CD8-positive, alpha-beta memory T cell (primary cell): ENCODE results near the gene STAP2. TPM values are rescaled to one million over a fixed set of nuclear protein-coding genes. Genes with fewer than 3 reads are reported as not detected.
A peak's percentile ranks its signal among the peaks of the same experiment; 100 is the strongest.
"Not testable (repeated sequence)": the region's sequence is repeated elsewhere in the genome, so short reads cannot be mapped to it uniquely, and the experiment has no call there.

ENCODE experiments used
- CTCF ChIA-PET: fragments of 350-600 bp; sonication (Branson Sonifier 250); formaldehyde crosslinking; loops from one replicate; lab custom pipeline; 2021; ENCODE audit warnings: antibody characterized with exemption; lab: Charles Lee
- POLR2A ChIA-PET: fragments of 350-600 bp; sonication (Branson Sonifier 250); formaldehyde crosslinking; loops from one replicate; lab custom pipeline; 2021; ENCODE audit warnings: antibody characterized with exemption; lab: Charles Lee
- DNase-seq, 5 donors: peaks; one replicate each; pipeline versions ENCODE4 v3.0.0 to v3.0.0-alpha.2; 2020 to 2022; ENCODE audit warnings: mixed read lengths in 1 of 5
- H3K27ac ChIP-seq: one replicate; pipeline ENCODE4 v1.7.0; 2013; ENCODE audit warnings: low read depth, mild to moderate bottlenecking, low read length, moderate library complexity
- H3K27me3 ChIP-seq: 2 replicates; pipeline ENCODE4 v1.7.0; 2013; ENCODE audit warnings: low read length, mild to moderate bottlenecking; ENCODE audit not compliant: insufficient read depth, poor library complexity, severe bottlenecking
- H3K36me3 ChIP-seq: 2 replicates; pipeline ENCODE4 v1.7.0; 2013; ENCODE audit warnings: mild to moderate bottlenecking, low read length, moderate library complexity; ENCODE audit not compliant: insufficient read depth
- H3K4me1 ChIP-seq: 2 replicates; pipeline ENCODE4 v1.7.0; 2013; ENCODE audit warnings: mild to moderate bottlenecking, low read length, moderate library complexity; ENCODE audit not compliant: insufficient read depth
- H3K4me3 ChIP-seq: 2 replicates; pipeline ENCODE4 v1.7.0; 2013; ENCODE audit warnings: mild to moderate bottlenecking, low read length
- H3K9me3 ChIP-seq: 2 replicates; pipeline ENCODE4 v1.7.0; 2013; ENCODE audit warnings: mild to moderate bottlenecking, low read length
- H3K27ac Mint-ChIP-seq, 8 donors: one replicate each; pipeline ENCODE4 v1.8.0; 2020 to 2021; ENCODE audit warnings: mixed read lengths in 8 of 8, mild to moderate bottlenecking in 6 of 8, inconsistent platforms in 3 of 8, moderate library complexity in 3 of 8
- H3K27me3 Mint-ChIP-seq, 2 donors: one replicate each; pipeline ENCODE4 v1.8.0; 2020 to 2021; ENCODE audit warnings: mixed read lengths in 2 of 2, mild to moderate bottlenecking in 1 of 2, moderate library complexity in 1 of 2
- H3K36me3 Mint-ChIP-seq, 3 donors: one replicate each; pipeline ENCODE4 v1.8.0; 2020 to 2021; ENCODE audit warnings: mixed read lengths in 3 of 3, inconsistent platforms in 1 of 3, mild to moderate bottlenecking in 1 of 3
- H3K4me1 Mint-ChIP-seq, 3 donors: one replicate each; pipeline ENCODE4 v1.8.0; 2020 to 2021; ENCODE audit warnings: mixed read lengths in 3 of 3, inconsistent platforms in 1 of 3, mild to moderate bottlenecking in 1 of 3
- H3K4me3 Mint-ChIP-seq, 7 donors: one replicate each; pipeline ENCODE4 v1.8.0; 2020 to 2021; ENCODE audit warnings: mixed read lengths in 7 of 7, mild to moderate bottlenecking in 6 of 7, moderate library complexity in 4 of 7, inconsistent platforms in 2 of 7
- H3K9me3 Mint-ChIP-seq, 5 donors: one replicate each; pipeline ENCODE4 v1.8.0; 2020 to 2022; ENCODE audit warnings: mixed read lengths in 5 of 5, mild to moderate bottlenecking in 3 of 5, moderate library complexity in 2 of 5, inconsistent platforms in 1 of 5
- polyA plus RNA-seq: library from polyadenylated mRNA; unstranded; fragments of 300-500 nt; fragmentation: Illumina TruSeq; gene quantifications from one replicate; pipeline ENCODE4 v1.2.3, GENCODE V29; 2021
- total RNA-seq, 2 experiments: library from RNA; stranded (reverse); gene quantifications; one replicate each; pipeline ENCODE4 v1.2.3, GENCODE V29; 2021

STAP2 gene
- total and polyA plus RNA-seq, 3 experiments from 2014 or later, result 1.8 to 6.1 (median 3.9) TPM

DNA sequence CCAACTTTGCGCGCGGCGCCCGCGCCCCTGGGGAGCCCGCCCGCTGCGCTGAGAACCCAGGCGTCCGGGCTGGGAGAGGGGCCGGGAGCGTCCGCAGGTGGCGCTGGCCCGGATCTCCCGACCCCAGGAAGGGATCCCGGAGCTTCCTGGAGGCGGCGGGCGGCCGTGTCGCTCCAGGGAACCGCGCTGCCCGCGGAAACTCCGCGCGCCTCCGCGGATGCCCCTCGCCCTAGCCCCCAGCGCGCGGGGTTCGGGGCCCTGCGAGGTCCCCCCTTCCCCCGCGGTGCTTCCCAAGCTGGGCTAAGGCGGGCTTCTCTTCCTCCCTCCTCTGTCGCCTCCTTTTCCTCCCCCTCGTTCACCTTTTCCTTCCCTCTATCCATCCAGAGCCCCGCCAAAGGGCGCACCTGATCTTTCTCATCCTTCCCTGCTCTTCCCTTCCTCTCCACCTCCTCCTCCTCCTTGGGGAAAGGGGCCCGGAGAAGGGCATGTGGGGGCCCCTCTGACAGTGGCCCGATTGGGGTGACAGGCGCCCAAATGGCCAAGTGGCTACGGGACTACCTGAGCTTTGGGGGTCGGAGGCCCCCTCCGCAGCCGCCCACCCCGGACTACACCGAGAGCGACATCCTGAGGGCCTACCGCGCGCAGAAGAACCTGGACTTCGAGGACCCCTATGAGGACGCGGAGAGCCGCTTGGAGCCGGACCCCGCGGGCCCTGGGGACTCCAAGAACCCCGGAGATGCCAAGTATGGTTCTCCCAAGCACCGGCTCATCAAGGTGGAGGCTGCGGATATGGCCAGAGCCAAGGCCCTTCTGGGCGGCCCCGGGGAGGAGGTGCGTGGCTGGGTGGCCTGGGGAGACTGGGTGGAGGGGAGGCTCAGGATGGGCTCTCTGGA lies 58.9 kb downstream of the STAP2 start:
- Mint-ChIP-seq H3K27ac (peak overlapping the region in 1 of 8 donors; percentile 31), H3K27me3 (peaks cover 18 to 19% of the 10 kb centered on the region in 2 donors), H3K9me3 (no peaks in the 10 kb centered on the region), H3K4me3 (peak overlapping the region in 4 of 7 donors; percentile 14 to 54 (median 36)), H3K36me3 (no peaks in the 10 kb centered on the region), H3K4me1 (peaks cover 0 to 6% (median 2%) of the 10 kb centered on the region in 3 donors)
- no peak overlapping the region for H3K4me3 ChIP-seq
- no peaks in the 10 kb centered on the region for H3K9me3 ChIP-seq
- ChIA-PET POLR2A (no interaction called here), CTCF (interaction anchor here (1.0 kb wide), 1 partner anchor 73 kb away, joined by 3 read pairs; no protein-coding TSS in a partner anchor)
- peaks cover 7% of the 10 kb centered on the region for H3K27me3 ChIP-seq
- no peaks in the 10 kb centered on the region for H3K36me3 ChIP-seq
- DNase-seq, result no peak
- H3K4me1 ChIP-seq, result no peaks in the 10 kb centered on the region
- no peak overlapping the region for H3K27ac ChIP-seq

DNA sequence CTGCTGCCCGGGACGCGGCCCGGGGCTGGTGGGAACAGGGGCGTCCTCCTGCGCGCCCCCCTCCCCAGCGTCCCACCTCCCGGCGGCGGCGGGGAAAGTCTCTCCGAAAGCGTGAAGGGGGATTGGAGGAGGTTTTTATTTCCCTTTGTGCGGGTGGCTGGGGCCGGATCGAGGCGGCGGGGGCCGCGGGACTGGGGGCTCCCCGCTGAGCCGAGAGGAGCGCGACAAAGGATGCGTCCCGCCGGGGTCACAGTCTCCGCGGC lies 59.4 kb downstream of the STAP2 start:
- H3K4me1 Mint-ChIP-seq, result peaks cover 0 to 6% (median 2%) of the 10 kb centered on the region in 3 donors
- no peak overlapping the region for H3K4me3 ChIP-seq
- no peaks in the 10 kb centered on the region for H3K36me3 ChIP-seq
- H3K27ac Mint-ChIP-seq, result no peak overlapping the region
- H3K9me3 Mint-ChIP-seq, result no peaks in the 10 kb centered on the region
- H3K27me3 ChIP-seq, result peaks cover 7% of the 10 kb centered on the region
- H3K27ac ChIP-seq, result no peak overlapping the region
- peaks cover 18 to 19% of the 10 kb centered on the region in 2 donors for H3K27me3 Mint-ChIP-seq
- ChIA-PET CTCF (no interaction called here), POLR2A (no interaction called here)
- no peaks in the 10 kb centered on the region for H3K36me3 Mint-ChIP-seq
- no peaks in the 10 kb centered on the region for H3K9me3 ChIP-seq
- DNase-seq, result no peak
- H3K4me1 ChIP-seq, result no peaks in the 10 kb centered on the region
- no peak overlapping the region for H3K4me3 Mint-ChIP-seq

DNA sequence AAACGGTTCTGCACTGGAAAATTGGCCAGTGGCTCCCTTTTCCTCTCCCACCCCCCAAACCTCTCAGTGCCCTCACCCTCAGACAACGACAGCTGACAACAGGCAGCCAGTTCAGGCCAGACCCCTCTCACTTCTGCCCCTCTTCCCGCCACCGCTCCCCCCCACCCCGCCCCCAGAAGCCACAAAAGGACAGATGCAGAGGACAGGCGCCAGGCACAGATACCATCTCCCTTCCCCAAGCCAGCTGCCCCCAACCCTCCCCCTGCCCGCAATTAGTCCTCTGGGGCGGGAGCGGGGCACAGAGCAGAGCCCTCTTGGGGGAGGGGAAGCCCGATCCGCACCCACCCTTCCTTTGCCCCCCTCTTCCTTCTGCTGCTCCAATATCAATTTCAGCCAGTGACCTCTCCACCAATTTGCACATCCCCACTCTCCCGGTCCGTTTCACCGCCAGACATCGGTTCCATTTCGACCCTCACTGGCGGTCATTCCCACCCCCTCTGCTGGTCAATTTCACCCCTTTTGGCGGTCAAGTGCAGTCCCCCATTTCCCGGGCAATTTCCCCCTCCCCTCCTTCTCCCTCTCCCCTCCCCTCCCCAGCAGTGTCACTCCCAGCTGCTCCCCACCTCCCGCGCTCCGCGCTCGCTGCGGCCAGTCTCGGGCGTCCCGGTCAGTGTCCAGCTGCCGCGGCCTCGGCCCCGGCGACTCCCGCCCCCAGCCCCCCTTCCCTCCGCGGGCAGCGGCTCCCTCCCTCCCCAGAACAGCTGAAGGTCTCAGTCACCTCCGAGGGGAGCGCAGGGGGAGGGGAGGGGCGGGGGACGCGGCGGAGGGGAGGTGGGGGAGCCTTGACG lies 60.0 kb downstream of the STAP2 start, which contains the start of gene SHD:
Gene SHD, plus strand, starts transcription at position 848 of the 848 bp plus-strand sequence. CDS start 798 bp downstream, outside the sequence.
- Histone ChIP-seq H3K4me1 (no peaks in the 10 kb centered on the region), H3K9me3 (no peaks in the 10 kb centered on the region), H3K27me3 (peaks cover 7% of the 10 kb centered on the region), H3K4me3 (no peak within 1 kb of the TSS), H3K27ac (no peak within 1 kb of the TSS), H3K36me3 (no peaks in the 10 kb centered on the region)
- Mint-ChIP-seq H3K27me3 (peaks cover 18 to 19% of the 10 kb centered on the region in 2 donors), H3K4me1 (peaks cover 0 to 6% (median 2%) of the 10 kb centered on the region in 3 donors), H3K27ac (peak within 1 kb of the TSS in 2 of 8 donors; percentile 21 to 31), H3K9me3 (no peaks in the 10 kb centered on the region), H3K36me3 (peaks cover 0 to under 1% (median 0%) of the 10 kb centered on the region in 3 donors), H3K4me3 (peak within 1 kb of the TSS in 6 of 7 donors; percentile 14 to 77 (median 27))
- CTCF ChIA-PET, result interaction anchor here (1.3 to 1.4 kb wide), 2 partner anchors 10 to 74 kb away, joined by 3 to 5 read pairs; no protein-coding TSS in a partner anchor
- DNase-seq, result no peak
- POLR2A ChIA-PET, result no interaction called here

DNA sequence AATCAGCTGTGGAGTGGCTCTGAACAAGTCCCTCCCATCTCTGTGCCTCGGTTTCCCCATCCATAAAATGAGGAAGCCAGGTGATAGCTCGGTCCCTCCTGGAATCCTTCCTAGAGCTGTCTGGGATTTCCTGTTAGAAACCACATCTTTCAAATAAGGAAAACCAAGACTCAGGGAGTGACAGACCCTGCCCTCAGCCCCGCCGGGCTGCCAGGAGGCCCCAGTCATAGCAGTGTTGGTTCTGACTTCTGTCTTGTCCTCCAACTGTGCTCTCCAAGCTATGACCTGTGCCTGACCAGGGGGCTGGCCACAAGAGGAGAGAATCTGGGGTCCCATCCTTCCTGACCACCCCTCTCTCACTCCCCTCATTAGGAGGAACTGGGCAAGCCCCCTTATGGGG lies 60.6 kb downstream of the STAP2 start:
- ChIA-PET POLR2A (no interaction called here), CTCF (interaction anchor here (1.3 to 1.4 kb wide), 2 partner anchors 10 to 74 kb away, joined by 3 to 5 read pairs; no protein-coding TSS in a partner anchor)
- Histone ChIP-seq H3K27ac (no peak overlapping the region), H3K4me3 (no peak overlapping the region), H3K27me3 (peaks cover 7% of the 10 kb centered on the region), H3K36me3 (no peaks in the 10 kb centered on the region), H3K9me3 (no peaks in the 10 kb centered on the region), H3K4me1 (no peaks in the 10 kb centered on the region)
- peaks cover 0 to 6% (median 2%) of the 10 kb centered on the region in 3 donors for H3K4me1 Mint-ChIP-seq
- no peak overlapping the region for H3K27ac Mint-ChIP-seq
- H3K27me3 Mint-ChIP-seq, result peaks cover 18 to 19% of the 10 kb centered on the region in 2 donors
- no peaks in the 10 kb centered on the region for H3K9me3 Mint-ChIP-seq
- H3K36me3 Mint-ChIP-seq, result peaks cover 0 to 2% (median 0%) of the 10 kb centered on the region in 3 donors
- peak overlapping the region in 1 of 7 donors; percentile 29 for H3K4me3 Mint-ChIP-seq
- no peak for DNase-seq

DNA sequence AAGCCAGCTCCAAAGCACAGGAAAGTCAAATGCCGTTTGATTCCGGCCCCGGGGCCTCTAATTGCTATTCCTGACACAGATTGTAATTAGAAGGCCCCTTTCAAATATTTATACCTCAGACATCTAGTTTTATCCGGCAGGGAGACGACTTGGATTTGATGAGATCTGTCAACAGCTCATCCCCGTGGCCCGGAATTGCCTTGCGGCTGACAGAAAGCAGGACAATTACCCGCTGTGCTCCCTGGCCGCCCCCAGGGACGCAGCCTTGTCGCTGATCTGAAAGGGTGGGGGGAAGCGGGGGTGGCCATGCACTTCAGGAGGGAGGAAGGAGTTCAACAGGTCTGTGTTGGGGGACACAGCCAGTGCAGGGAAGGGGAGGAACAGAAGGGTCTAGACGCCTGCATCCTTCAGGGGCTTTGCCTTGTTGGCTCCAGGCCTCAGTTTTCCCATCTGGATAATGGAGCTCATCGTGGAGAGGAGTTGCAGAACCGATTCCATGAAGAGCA lies 61.4 kb downstream of the STAP2 start:
- Mint-ChIP-seq H3K4me3 (no peak overlapping the region), H3K9me3 (no peaks in the 10 kb centered on the region), H3K27me3 (peaks cover 18 to 19% of the 10 kb centered on the region in 2 donors), H3K4me1 (peaks cover 0 to 6% (median 2%) of the 10 kb centered on the region in 3 donors), H3K36me3 (peaks cover 0 to 3% (median 0%) of the 10 kb centered on the region in 3 donors), H3K27ac (no peak overlapping the region)
- POLR2A ChIA-PET, result no interaction called here
- no peak overlapping the region for H3K4me3 ChIP-seq
- CTCF ChIA-PET, result interaction anchor here (1.4 to 2.3 kb wide), 3 partner anchors 10 to 77 kb away, joined by 5 to 8 read pairs (median 5); no protein-coding TSS in a partner anchor
- H3K9me3 ChIP-seq, result no peaks in the 10 kb centered on the region
- H3K36me3 ChIP-seq, result no peaks in the 10 kb centered on the region
- H3K4me1 ChIP-seq, result no peaks in the 10 kb centered on the region
- no peak overlapping the region for H3K27ac ChIP-seq
- H3K27me3 ChIP-seq, result peaks cover 7% of the 10 kb centered on the region
- no peak for DNase-seq

DNA sequence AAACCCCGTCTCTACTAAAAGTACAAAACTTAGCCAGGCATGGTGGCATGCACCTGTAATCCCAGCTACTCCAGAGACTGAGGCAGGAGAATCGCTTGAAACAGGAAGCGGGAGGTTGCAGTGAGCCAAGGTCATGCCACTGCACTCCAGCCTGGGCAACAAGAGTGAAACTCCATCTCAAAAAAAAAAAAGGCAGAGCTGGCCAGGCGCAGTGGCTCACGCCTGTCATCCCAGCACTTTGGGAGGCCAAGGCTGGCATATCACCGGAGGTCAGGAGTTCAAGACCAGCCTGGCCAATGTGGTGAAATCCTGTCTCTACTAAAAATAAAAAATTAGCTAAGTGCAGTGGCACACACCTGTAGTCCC lies 64.3 kb downstream of the STAP2 start:
- H3K27me3 ChIP-seq, H3K4me3 Mint-ChIP-seq, H3K4me1 ChIP-seq, H3K27ac ChIP-seq, H3K9me3 Mint-ChIP-seq, H3K36me3 ChIP-seq, DNase-seq, H3K4me1 Mint-ChIP-seq, H3K27me3 Mint-ChIP-seq, POLR2A ChIA-PET, H3K4me3 ChIP-seq, CTCF ChIA-PET, H3K9me3 ChIP-seq: not testable (repeated sequence)
- Mint-ChIP-seq H3K27ac (peak overlapping the region in 1 of 8 donors; percentile 6), H3K36me3 (peaks cover 2 to 17% (median 3%) of the 10 kb centered on the region in 3 donors)
